Measurements from ENCODE around the gene TPD52L1. TPM values are rescaled to one million over a fixed set of nuclear protein-coding genes. Genes with fewer than 3 reads are reported as not detected.
"Not testable (repeated sequence)": the region's sequence is repeated elsewhere in the genome, so short reads cannot be mapped to it uniquely, and the experiment has no call there.

The TPD52L1 gene
- total and polyA plus RNA-seq, 2 donors, result 6.3 to 16.9 TPM

DNA sequence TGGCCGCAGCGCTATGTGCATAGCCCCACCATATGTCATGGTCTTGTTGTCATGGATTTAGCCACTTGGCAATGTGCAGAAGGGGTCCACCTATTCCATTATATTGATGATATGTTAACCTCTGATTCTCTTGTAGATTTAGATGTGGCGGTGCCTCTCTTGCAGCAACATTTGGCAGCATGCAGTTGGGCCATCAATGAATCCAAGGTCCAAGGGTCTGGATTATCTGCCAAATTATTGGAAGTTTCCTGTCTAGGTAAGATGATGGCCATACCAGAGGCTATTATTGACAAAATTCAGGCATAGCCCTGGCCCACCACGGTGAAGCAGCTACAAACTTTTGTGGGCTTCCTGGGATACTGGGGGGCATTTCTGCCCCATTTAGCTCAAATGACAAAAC lies 116.8 kb downstream of the TPD52L1 start:
- no peaks in the 10 kb centered on the region for H3K4me1 ChIP-seq (ENCODE audit: control insufficient read depth in 2 of 2, insufficient read depth in 2 of 2, low read length in 2 of 2)
- peaks cover 16 to 32% of the 10 kb centered on the region in 2 donors for H3K36me3 ChIP-seq (ENCODE audit: control insufficient read depth in 2 of 2, insufficient read depth in 2 of 2, low read length in 1 of 2)
- WGBS, result 98% methylated on average over 4 of the region's 4 CpGs
- H3K9me3 ChIP-seq (ENCODE audit: control insufficient read depth in 2 of 2, insufficient read depth in 1 of 2, low read length in 1 of 2), result peaks cover 0 to 4% of the 10 kb centered on the region in 2 donors
- no peak overlapping the region for H3K4me3 ChIP-seq (ENCODE audit: low read length in 2 of 2)
- no peak overlapping the region for H3K27ac ChIP-seq (ENCODE audit: low read depth in 1 of 2, low read length in 1 of 2)
- DNase-seq (ENCODE audit: low read depth in 6 of 9, low spot score in 9 of 9), result no peak
- no peaks in the 10 kb centered on the region for H3K27me3 ChIP-seq (ENCODE audit: control insufficient read depth in 2 of 2, insufficient read depth in 1 of 2, low read length in 1 of 2)

DNA sequence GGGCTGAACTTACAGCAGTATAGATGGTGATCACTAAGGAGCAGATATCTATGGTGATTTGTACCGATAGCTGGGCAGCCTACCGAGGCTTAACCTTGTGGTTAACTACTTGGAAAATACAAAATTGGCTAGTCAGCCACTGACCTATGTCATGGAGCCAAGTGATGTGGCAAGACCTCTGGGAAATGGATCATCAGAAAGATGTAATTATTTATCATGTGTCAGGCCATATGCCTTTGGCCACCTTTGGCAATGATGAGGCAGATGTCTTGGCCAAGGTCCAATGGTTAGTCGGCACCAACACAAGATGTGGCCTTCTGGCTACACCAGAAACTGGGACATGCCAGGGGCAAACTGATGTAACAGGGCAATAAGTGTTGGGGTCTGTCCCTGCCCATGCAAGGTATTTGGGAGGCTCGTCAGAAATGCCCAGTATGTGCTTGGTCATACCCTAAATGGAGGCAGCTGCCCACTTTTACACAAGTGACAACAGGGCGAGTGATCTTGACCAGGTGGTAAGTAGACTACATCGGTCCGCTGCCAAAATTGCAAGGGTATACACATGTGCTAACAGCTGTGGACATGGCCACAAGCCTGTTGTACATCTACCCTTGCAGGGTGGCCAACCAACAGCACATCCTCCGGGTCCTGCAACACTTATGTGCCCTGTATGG lies 118.0 kb downstream of the TPD52L1 start:
- no peak for DNase-seq (ENCODE audit: low read depth in 6 of 9, low spot score in 9 of 9)
- peaks cover 16 to 39% of the 10 kb centered on the region in 2 donors for H3K36me3 ChIP-seq (ENCODE audit: control insufficient read depth in 2 of 2, insufficient read depth in 2 of 2, low read length in 1 of 2)

DNA sequence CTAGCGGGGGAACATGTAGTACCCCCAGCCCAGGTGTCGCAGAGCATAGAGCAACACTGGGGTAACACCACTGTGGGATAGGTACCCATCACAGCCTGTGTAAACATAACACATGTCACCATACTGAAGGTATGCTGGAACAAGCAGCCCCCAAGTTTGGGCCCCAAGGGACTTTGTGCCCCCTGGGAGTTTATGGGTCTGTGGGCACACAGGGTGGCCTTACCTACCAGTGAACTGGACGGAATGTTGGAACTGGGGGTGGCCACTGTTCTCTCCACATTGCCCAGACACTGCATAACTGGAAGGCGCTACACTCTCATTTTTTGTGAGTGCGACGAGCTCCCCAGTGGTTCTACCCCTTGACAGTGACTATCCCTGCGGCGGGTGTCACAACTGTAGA lies 119.7 kb downstream of the TPD52L1 start:
- Histone ChIP-seq H3K4me3 (ENCODE audit: low read length in 2 of 2) (no peak overlapping the region), H3K36me3 (ENCODE audit: control insufficient read depth in 2 of 2, insufficient read depth in 2 of 2, low read length in 1 of 2) (peaks cover 16 to 47% of the 10 kb centered on the region in 2 donors), H3K27me3 (ENCODE audit: control insufficient read depth in 2 of 2, insufficient read depth in 1 of 2, low read length in 1 of 2) (no peaks in the 10 kb centered on the region), H3K4me1 (ENCODE audit: control insufficient read depth in 2 of 2, insufficient read depth in 2 of 2, low read length in 2 of 2) (no peaks in the 10 kb centered on the region), H3K27ac (ENCODE audit: low read depth in 1 of 2, low read length in 1 of 2) (no peak overlapping the region), H3K9me3 (ENCODE audit: control insufficient read depth in 2 of 2, insufficient read depth in 1 of 2, low read length in 1 of 2) (peaks cover 0 to 4% of the 10 kb centered on the region in 2 donors)
- no peak for DNase-seq (ENCODE audit: low read depth in 6 of 9, low spot score in 9 of 9)
- 98% methylated on average over 8 of the region's 8 CpGs for WGBS

More for the DNA sequence above, 118.0 kb downstream of the TPD52L1 start:
- Histone ChIP-seq H3K27me3 (ENCODE audit: control insufficient read depth in 2 of 2, insufficient read depth in 1 of 2, low read length in 1 of 2) (no peaks in the 10 kb centered on the region), H3K9me3 (ENCODE audit: control insufficient read depth in 2 of 2, insufficient read depth in 1 of 2, low read length in 1 of 2) (peaks cover 0 to 4% of the 10 kb centered on the region in 2 donors), H3K4me3 (ENCODE audit: low read length in 2 of 2) (no peak overlapping the region), H3K4me1 (ENCODE audit: control insufficient read depth in 2 of 2, insufficient read depth in 2 of 2, low read length in 2 of 2) (no peaks in the 10 kb centered on the region), H3K27ac (ENCODE audit: low read depth in 1 of 2, low read length in 1 of 2) (no peak overlapping the region)
- 97% methylated on average over 8 of the region's 8 CpGs for WGBS

DNA sequence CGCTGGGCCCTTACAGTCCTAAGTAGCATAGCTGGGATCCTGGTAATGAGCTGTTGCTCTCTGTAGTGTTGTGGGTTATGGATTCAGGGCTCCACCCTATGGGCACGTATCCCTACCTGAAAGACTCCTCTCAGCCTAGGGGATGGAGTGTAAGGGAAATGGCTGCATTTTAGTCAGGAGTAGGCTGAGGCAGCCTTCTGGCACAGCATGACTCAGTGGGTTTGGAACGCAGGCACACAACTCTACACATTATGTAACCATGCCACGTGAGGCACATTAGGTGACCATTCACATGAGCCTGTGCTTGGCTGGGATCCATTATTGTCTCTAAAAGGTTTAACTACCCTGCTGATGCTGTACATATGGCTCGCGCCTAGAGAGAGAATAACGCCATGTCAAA lies 120.4 kb downstream of the TPD52L1 start:
- H3K27ac ChIP-seq (ENCODE audit: low read depth in 1 of 2, low read length in 1 of 2), result no peak overlapping the region
- no peak for DNase-seq (ENCODE audit: low read depth in 6 of 9, low spot score in 9 of 9)
- H3K9me3 ChIP-seq (ENCODE audit: control insufficient read depth in 2 of 2, insufficient read depth in 1 of 2, low read length in 1 of 2), result peaks cover 0 to 4% of the 10 kb centered on the region in 2 donors
- H3K27me3 ChIP-seq (ENCODE audit: control insufficient read depth in 2 of 2, insufficient read depth in 1 of 2, low read length in 1 of 2), result no peaks in the 10 kb centered on the region
- no peaks in the 10 kb centered on the region for H3K4me1 ChIP-seq (ENCODE audit: control insufficient read depth in 2 of 2, insufficient read depth in 2 of 2, low read length in 2 of 2)
- 97% methylated on average over 7 of the region's 7 CpGs for WGBS
- H3K4me3 ChIP-seq (ENCODE audit: low read length in 2 of 2), result no peak overlapping the region
- peaks cover 16 to 49% of the 10 kb centered on the region in 2 donors for H3K36me3 ChIP-seq (ENCODE audit: control insufficient read depth in 2 of 2, insufficient read depth in 2 of 2, low read length in 1 of 2)

DNA sequence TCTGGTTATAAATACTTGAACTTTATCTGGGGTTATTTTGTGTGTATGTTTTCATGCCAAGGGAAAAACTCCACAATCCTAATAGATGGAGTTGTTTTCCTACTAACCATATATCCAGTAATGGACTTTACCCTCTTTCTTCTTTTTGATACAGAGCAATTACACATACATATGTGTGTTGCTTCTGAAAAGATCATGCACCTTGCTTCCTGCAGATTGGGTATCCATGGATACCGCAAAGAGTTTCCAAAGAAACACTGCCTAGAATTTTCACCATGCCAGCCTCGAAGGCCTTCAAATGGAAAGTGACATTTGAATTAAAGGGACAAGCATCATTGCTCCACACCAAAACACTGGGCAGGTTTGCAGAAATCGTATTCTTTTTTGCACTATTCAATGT lies 121.4 kb downstream of the TPD52L1 start:
- Histone ChIP-seq H3K27me3 (ENCODE audit: control insufficient read depth in 2 of 2, insufficient read depth in 1 of 2, low read length in 1 of 2) (no peaks in the 10 kb centered on the region), H3K27ac (ENCODE audit: low read depth in 1 of 2, low read length in 1 of 2) (no peak overlapping the region), H3K36me3 (ENCODE audit: control insufficient read depth in 2 of 2, insufficient read depth in 2 of 2, low read length in 1 of 2) (peaks cover 16 to 56% of the 10 kb centered on the region in 2 donors), H3K4me3 (ENCODE audit: low read length in 2 of 2) (no peak overlapping the region), H3K4me1 (ENCODE audit: control insufficient read depth in 2 of 2, insufficient read depth in 2 of 2, low read length in 2 of 2) (no peaks in the 10 kb centered on the region), H3K9me3 (ENCODE audit: control insufficient read depth in 2 of 2, insufficient read depth in 1 of 2, low read length in 1 of 2) (peaks cover 0 to 5% of the 10 kb centered on the region in 2 donors)
- no peak for DNase-seq (ENCODE audit: low read depth in 6 of 9, low spot score in 9 of 9)
- 95% methylated on average over 3 of the region's 3 CpGs for WGBS

DNA sequence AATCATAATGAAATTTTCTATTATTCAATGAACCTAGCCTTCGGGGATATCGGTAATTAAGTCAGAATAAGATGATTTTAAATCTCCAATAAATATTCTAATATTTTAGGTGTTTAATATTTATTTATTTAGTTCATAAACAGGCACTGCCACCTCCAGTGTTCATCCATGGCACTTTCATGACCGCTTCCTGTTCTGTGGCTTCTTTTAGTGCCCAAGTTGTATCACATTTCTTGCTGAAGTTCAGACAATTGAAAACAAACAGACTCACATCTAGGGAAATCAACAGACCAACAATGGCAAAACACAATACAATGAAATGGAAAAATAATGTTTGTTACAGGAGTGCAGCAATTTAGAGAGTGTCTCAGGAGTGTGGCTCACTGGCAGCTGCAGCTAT lies 122.2 kb downstream of the TPD52L1 start:
- H3K27ac ChIP-seq (ENCODE audit: low read depth in 1 of 2, low read length in 1 of 2), result no peak overlapping the region
- H3K36me3 ChIP-seq (ENCODE audit: control insufficient read depth in 2 of 2, insufficient read depth in 2 of 2, low read length in 1 of 2), result peaks cover 21 to 64% of the 10 kb centered on the region in 2 donors
- no peak overlapping the region for H3K4me3 ChIP-seq (ENCODE audit: low read length in 2 of 2)
- peaks cover 1 to 14% of the 10 kb centered on the region in 2 donors for H3K9me3 ChIP-seq (ENCODE audit: control insufficient read depth in 2 of 2, insufficient read depth in 1 of 2, low read length in 1 of 2)
- no peaks in the 10 kb centered on the region for H3K4me1 ChIP-seq (ENCODE audit: control insufficient read depth in 2 of 2, insufficient read depth in 2 of 2, low read length in 2 of 2)
- WGBS, result 95% methylated on average over 3 of the region's 3 CpGs
- no peak for DNase-seq (ENCODE audit: low read depth in 6 of 9, low spot score in 9 of 9)
- H3K27me3 ChIP-seq (ENCODE audit: control insufficient read depth in 2 of 2, insufficient read depth in 1 of 2, low read length in 1 of 2), result no peaks in the 10 kb centered on the region

DNA sequence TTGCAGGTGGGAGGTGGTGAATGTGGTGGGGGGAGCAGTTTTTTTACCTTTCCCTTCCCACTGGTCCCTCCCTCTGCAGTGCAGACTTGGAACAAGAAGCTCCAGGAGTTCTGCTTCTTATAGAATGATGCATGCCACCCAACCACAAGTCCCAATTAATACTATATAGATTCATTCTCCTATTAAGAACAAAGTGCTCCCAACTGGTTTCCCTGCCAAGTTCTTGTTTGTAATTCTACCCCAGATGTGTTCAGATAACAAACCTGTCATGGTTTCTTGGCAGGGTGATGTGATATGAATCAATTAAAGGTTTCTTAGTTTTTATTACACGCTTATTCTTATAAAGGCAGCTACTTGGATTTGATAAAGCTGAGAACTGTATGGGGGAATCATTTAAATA lies 124.3 kb downstream of the TPD52L1 start:
- H3K27ac ChIP-seq (ENCODE audit: low read depth in 1 of 2, low read length in 1 of 2), result no peak overlapping the region
- H3K4me3 ChIP-seq (ENCODE audit: low read length in 2 of 2), result no peak overlapping the region
- H3K36me3 ChIP-seq (ENCODE audit: control insufficient read depth in 2 of 2, insufficient read depth in 2 of 2, low read length in 1 of 2), result peaks cover 23 to 58% of the 10 kb centered on the region in 2 donors
- 91% methylated on average over 1 of the region's 1 CpG for WGBS
- no peak for DNase-seq (ENCODE audit: low read depth in 6 of 9, low spot score in 9 of 9)
- no peaks in the 10 kb centered on the region for H3K4me1 ChIP-seq (ENCODE audit: control insufficient read depth in 2 of 2, insufficient read depth in 2 of 2, low read length in 2 of 2)
- H3K27me3 ChIP-seq (ENCODE audit: control insufficient read depth in 2 of 2, insufficient read depth in 1 of 2, low read length in 1 of 2), result no peaks in the 10 kb centered on the region
- peaks cover 1 to 17% of the 10 kb centered on the region in 2 donors for H3K9me3 ChIP-seq (ENCODE audit: control insufficient read depth in 2 of 2, insufficient read depth in 1 of 2, low read length in 1 of 2)

DNA sequence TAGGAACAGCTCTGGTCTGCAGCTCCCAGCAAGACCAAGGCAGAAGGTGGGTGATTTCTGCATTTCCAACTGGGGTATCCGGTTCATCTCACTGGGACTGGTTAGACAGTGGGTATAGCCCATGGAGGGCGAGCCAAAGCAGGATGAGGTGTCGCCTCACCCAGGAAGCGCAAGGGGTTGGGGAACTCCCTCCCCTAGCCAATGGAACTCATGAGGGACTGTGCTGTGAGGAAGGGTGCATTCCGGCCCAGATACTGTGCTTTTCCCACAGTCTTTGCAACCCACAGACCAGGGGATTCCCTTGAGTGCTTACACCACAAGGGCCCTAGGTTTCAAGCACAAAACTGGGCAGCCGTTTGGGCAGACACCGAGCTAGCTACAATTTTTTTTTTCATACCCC lies 126.4 kb downstream of the TPD52L1 start:
- Histone ChIP-seq H3K4me1 (ENCODE audit: control insufficient read depth in 2 of 2, insufficient read depth in 2 of 2, low read length in 2 of 2) (no peaks in the 10 kb centered on the region), H3K9me3 (ENCODE audit: control insufficient read depth in 2 of 2, insufficient read depth in 1 of 2, low read length in 1 of 2) (peaks cover 1 to 12% of the 10 kb centered on the region in 2 donors), H3K27ac (ENCODE audit: low read depth in 1 of 2, low read length in 1 of 2) (no peak overlapping the region), H3K4me3 (ENCODE audit: low read length in 2 of 2) (no peak overlapping the region), H3K36me3 (ENCODE audit: control insufficient read depth in 2 of 2, insufficient read depth in 2 of 2, low read length in 1 of 2) (peaks cover 9 to 38% of the 10 kb centered on the region in 2 donors), H3K27me3 (ENCODE audit: control insufficient read depth in 2 of 2, insufficient read depth in 1 of 2, low read length in 1 of 2) (no peaks in the 10 kb centered on the region)
- DNase-seq (ENCODE audit: low read depth in 6 of 9, low spot score in 9 of 9), result no peak
- WGBS, result 96% methylated on average over 7 of the region's 7 CpGs

DNA sequence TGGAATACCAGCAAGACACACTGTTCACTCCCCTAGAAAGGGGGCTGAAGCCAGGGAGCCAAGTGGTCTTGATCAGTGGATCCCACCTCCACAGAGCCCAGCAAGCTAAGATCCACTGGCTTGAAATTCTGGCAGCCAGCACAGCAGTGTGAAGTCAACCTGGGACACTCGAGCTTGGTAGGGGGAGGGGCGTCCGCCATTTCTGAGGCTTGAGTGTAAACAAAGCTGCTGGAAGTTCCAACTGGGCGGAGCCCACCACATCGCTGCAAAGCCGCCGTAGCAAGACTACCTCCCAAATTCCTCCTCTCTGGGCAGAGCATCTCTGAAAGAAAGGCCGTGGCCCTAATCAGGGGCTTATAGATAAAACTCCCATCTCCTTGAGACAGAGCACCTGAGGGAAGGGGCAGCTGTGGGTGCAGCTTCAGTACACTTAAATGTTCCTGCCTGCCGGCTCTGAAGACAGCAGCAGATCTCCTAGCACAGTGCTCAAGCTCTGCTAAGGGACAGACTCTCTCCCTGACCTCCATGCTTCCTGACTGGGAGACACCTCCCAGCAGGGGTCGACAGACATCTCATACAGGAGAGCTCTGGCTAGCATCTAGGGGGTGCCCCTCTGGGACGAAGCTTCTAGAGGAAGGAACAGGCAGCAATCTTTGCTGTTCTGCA lies 126.9 kb downstream of the TPD52L1 start:
- peaks cover 1 to 12% of the 10 kb centered on the region in 2 donors for H3K9me3 ChIP-seq (ENCODE audit: control insufficient read depth in 2 of 2, insufficient read depth in 1 of 2, low read length in 1 of 2)
- not testable (repeated sequence) for H3K27ac ChIP-seq (ENCODE audit: low read depth in 1 of 2, low read length in 1 of 2); DNase-seq (ENCODE audit: low read depth in 6 of 9, low spot score in 9 of 9); H3K27me3 ChIP-seq (ENCODE audit: control insufficient read depth in 2 of 2, insufficient read depth in 1 of 2, low read length in 1 of 2); H3K4me3 ChIP-seq (ENCODE audit: low read length in 2 of 2); H3K4me1 ChIP-seq (ENCODE audit: control insufficient read depth in 2 of 2, insufficient read depth in 2 of 2, low read length in 2 of 2)
- 91% methylated on average over 11 of the region's 11 CpGs for WGBS
- H3K36me3 ChIP-seq (ENCODE audit: control insufficient read depth in 2 of 2, insufficient read depth in 2 of 2, low read length in 1 of 2), result peaks cover 9 to 35% of the 10 kb centered on the region in 2 donors
